ENCODE data around the gene SLC25A29.

GRCh38 chr14:100281286-100282082 lies 24.8 kb downstream of the SLC25A29 start:
- TF ChIP-seq EZH2 (IDR thresholded peaks at IDR 0.05; ENCODE audit: borderline replicate concordance, low read length) (no peak), CTCF (conservative IDR thresholded peaks at IDR 0.05 in 1 of 2, IDR thresholded peaks at IDR 0.05 in 1 of 2; ENCODE audit: extremely low read depth in 1 of 2, insufficient read depth in 1 of 2, low read depth in 1 of 2, low read length in 2 of 2) (no peak)
